Esophagus (tissue), 2 donors: ENCODE measurements around the gene TMEM145. TPM values are rescaled to one million over a fixed set of nuclear protein-coding genes. Genes with fewer than 3 reads are reported as not detected.

ENCODE experiments used
- H3K27ac ChIP-seq, 2 donors: one replicate each; pipeline ENCODE4 v1.5.1; 2013; ENCODE audit warnings: low read depth in 2 of 2, mild to moderate bottlenecking in 2 of 2, inconsistent platforms in 1 of 2, low read length in 1 of 2, moderate library complexity in 1 of 2
- H3K27me3 ChIP-seq, 2 donors: one replicate each; pipeline ENCODE4 v1.6.1; 2013; ENCODE audit warnings: low read length in 2 of 2, control low read depth in 1 of 2, mild to moderate bottlenecking in 1 of 2; ENCODE audit not compliant: insufficient read depth in 2 of 2, control insufficient read depth in 1 of 2
- H3K36me3 ChIP-seq, 2 donors: one replicate each; pipeline ENCODE4 v1.6.1; 2013; ENCODE audit warnings: low read length in 1 of 2; ENCODE audit not compliant: control insufficient read depth in 2 of 2, insufficient read depth in 2 of 2
- H3K4me1 ChIP-seq, 2 donors: one replicate each; pipeline ENCODE4 v1.6.1; 2013; ENCODE audit warnings: low read length in 1 of 2; ENCODE audit not compliant: control insufficient read depth in 2 of 2, insufficient read depth in 2 of 2
- H3K4me3 ChIP-seq, 2 donors: one replicate each; pipeline ENCODE4 v1.5.1; 2013; ENCODE audit warnings: low read length in 2 of 2, mild to moderate bottlenecking in 2 of 2, low read depth in 1 of 2, moderate library complexity in 1 of 2
- H3K9me3 ChIP-seq, 2 donors: one replicate each; pipeline ENCODE4 v1.6.1; 2013; ENCODE audit warnings: mild to moderate bottlenecking in 2 of 2, low read depth in 1 of 2, low read length in 1 of 2, moderate library complexity in 1 of 2; ENCODE audit not compliant: control insufficient read depth in 2 of 2, insufficient read depth in 1 of 2
- WGBS, 2 donors: extraction: QIAGEN DNeasy Blood & Tissue Kit; methylation state at CpG; one replicate each; pipeline ENCODE4 v1.1.7; 2013; 5-methylcytosine and 5-hydroxymethylcytosine counted together
- polyA plus RNA-seq, 2 donors: library from polyadenylated mRNA; stranded (reverse); fragments of 200-250 nt; gene quantifications; one replicate each; pipeline ENCODE4 v1.2.3, GENCODE V29; 2013
- donor health status: healthy with polysubstance abuse.
- donor health status: Bipolar disorder and iron deficiency.

Gene TMEM145
- polyA plus RNA-seq, 2 donors: 0.04 to 0.08 TPM

- 44% methylated on average over 3 of the region's 3 CpGs for WGBS, 2 donors
- Histone ChIP-seq H3K4me1 (peaks cover 8 to 32% of the 10 kb centered on the region in 2 donors), H3K27ac (peak overlapping the region; percentile 94 to 99), H3K36me3 (peaks cover 0 to 34% of the 10 kb centered on the region in 2 donors), H3K4me3 (peak overlapping the region in 1 of 2 donors; percentile 59), H3K9me3 (no peaks in the 10 kb centered on the region), H3K27me3 (no peaks in the 10 kb centered on the region)
Measured at GRCh38 chr19:42271045-42271419, 42.1 kb upstream of the TMEM145 start.

- H3K4me3 ChIP-seq: no peak overlapping the region
- no peaks in the 10 kb centered on the region for H3K27me3 ChIP-seq
Measured at GRCh38 chr19:42271861-42272534, 41.1 kb upstream of the TMEM145 start.

GRCh38 chr19:42272535-42272897, 40.6 kb upstream of the TMEM145 start:
- peaks cover 8 to 38% of the 10 kb centered on the region in 2 donors for H3K4me1 ChIP-seq
- 84 to 88% methylated on average over 9 of the region's 9 CpGs for WGBS, 2 donors
- no peak overlapping the region for H3K27ac ChIP-seq
- peaks cover 0 to 37% of the 10 kb centered on the region in 2 donors for H3K36me3 ChIP-seq
- no peak overlapping the region for H3K4me3 ChIP-seq
- no peaks in the 10 kb centered on the region for H3K27me3 ChIP-seq
- H3K9me3 ChIP-seq: no peaks in the 10 kb centered on the region

More at GRCh38 chr19:42271861-42272534, 41.1 kb upstream of the TMEM145 start:
- 89 to 92% methylated on average over 33 to 35 of the region's 35 CpGs for WGBS, 2 donors
- H3K27ac ChIP-seq: peak overlapping the region in 1 of 2 donors; percentile 99
- H3K4me1 ChIP-seq: peaks cover 8 to 36% of the 10 kb centered on the region in 2 donors
- H3K9me3 ChIP-seq: no peaks in the 10 kb centered on the region
- peaks cover 0 to 37% of the 10 kb centered on the region in 2 donors for H3K36me3 ChIP-seq

GRCh38 chr19:42272989-42273406, 40.1 kb upstream of the TMEM145 start:
- Histone ChIP-seq H3K4me1 (peaks cover 6 to 42% of the 10 kb centered on the region in 2 donors), H3K36me3 (peaks cover 0 to 37% of the 10 kb centered on the region in 2 donors), H3K9me3 (no peaks in the 10 kb centered on the region), H3K27ac (no peak overlapping the region), H3K27me3 (no peaks in the 10 kb centered on the region), H3K4me3 (no peak overlapping the region)
- WGBS, 2 donors: 96 to 97% methylated on average over 18 to 23 of the region's 23 CpGs

- Histone ChIP-seq H3K27ac (no peak overlapping the region), H3K4me3 (no peak overlapping the region), H3K27me3 (no peaks in the 10 kb centered on the region), H3K36me3 (peaks cover 0 to 37% of the 10 kb centered on the region in 2 donors), H3K4me1 (peaks cover 6 to 46% of the 10 kb centered on the region in 2 donors), H3K9me3 (no peaks in the 10 kb centered on the region)
- 92 to 93% methylated on average over 43 of the region's 43 CpGs for WGBS, 2 donors
Measured at GRCh38 chr19:42273407-42274064, 39.6 kb upstream of the TMEM145 start.

GRCh38 chr19:42274065-42274682, 38.9 kb upstream of the TMEM145 start:
- Histone ChIP-seq H3K4me3 (no peak overlapping the region), H3K9me3 (no peaks in the 10 kb centered on the region), H3K27ac (no peak overlapping the region), H3K4me1 (peaks cover 6 to 51% of the 10 kb centered on the region in 2 donors), H3K36me3 (peaks cover 0 to 37% of the 10 kb centered on the region in 2 donors), H3K27me3 (no peaks in the 10 kb centered on the region)
- 90 to 93% methylated on average over 18 to 22 of the region's 22 CpGs for WGBS, 2 donors

GRCh38 chr19:42275103-42275502, 38.0 kb upstream of the TMEM145 start:
- Histone ChIP-seq H3K27me3 (no peaks in the 10 kb centered on the region), H3K27ac (peak overlapping the region in 1 of 2 donors; percentile 50), H3K4me3 (no peak overlapping the region), H3K9me3 (no peaks in the 10 kb centered on the region), H3K4me1 (peaks cover 6 to 54% of the 10 kb centered on the region in 2 donors), H3K36me3 (peaks cover 0 to 37% of the 10 kb centered on the region in 2 donors)
- 55 to 61% methylated on average over 7 of the region's 7 CpGs for WGBS, 2 donors

GRCh38 chr19:42275517-42275916, 37.6 kb upstream of the TMEM145 start:
- Histone ChIP-seq H3K9me3 (no peaks in the 10 kb centered on the region), H3K36me3 (peaks cover 0 to 37% of the 10 kb centered on the region in 2 donors), H3K4me3 (no peak overlapping the region), H3K4me1 (peaks cover 4 to 51% of the 10 kb centered on the region in 2 donors), H3K27me3 (no peaks in the 10 kb centered on the region), H3K27ac (peak overlapping the region in 1 of 2 donors; percentile 50)
- WGBS, 2 donors: 82 to 92% methylated on average over 3 of the region's 3 CpGs

GRCh38 chr19:42276284-42276683, 36.8 kb upstream of the TMEM145 start:
- H3K9me3 ChIP-seq: no peaks in the 10 kb centered on the region
- H3K4me1 ChIP-seq: peaks cover 5 to 46% of the 10 kb centered on the region in 2 donors
- H3K36me3 ChIP-seq: peaks cover 0 to 37% of the 10 kb centered on the region in 2 donors
- H3K27ac ChIP-seq: peak overlapping the region in 1 of 2 donors; percentile 26
- no peaks in the 10 kb centered on the region for H3K27me3 ChIP-seq
- H3K4me3 ChIP-seq: no peak overlapping the region
- WGBS, 2 donors: 50 to 65% methylated on average over 3 of the region's 3 CpGs
